Measurements from ENCODE around the gene LARP1B. TPM values are rescaled to one million over a fixed set of nuclear protein-coding genes. Genes with fewer than 3 reads are reported as not detected.

Gene LARP1B
- total RNA-seq, 1 donor from 2014 or later: 17.6 TPM

DNA sequence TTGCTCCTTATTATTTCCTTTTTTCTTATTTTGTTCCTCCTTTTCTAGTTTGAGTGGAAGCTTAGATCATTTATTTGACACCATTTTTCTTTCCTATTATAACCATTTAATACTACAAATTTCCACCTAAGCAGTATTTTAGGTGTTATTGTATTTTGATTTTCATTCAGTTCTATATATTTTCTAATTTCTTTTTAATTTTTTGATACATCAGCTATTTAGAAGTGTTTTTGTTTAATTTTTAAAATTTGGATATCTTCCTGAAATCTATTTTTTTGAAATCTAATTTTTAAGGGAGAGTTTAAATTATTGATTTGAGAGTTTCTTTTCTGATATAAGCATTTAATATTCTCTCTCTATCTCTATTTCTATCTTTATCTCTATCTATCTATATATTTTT is 108.1 kb downstream of the LARP1B start:
- no peaks in the 10 kb centered on the region for H3K9me3 Mint-ChIP-seq (ENCODE audit: unreplicated experiment)
- no peaks in the 10 kb centered on the region for H3K4me1 Mint-ChIP-seq (ENCODE audit: low read depth, unreplicated experiment)
- Histone ChIP-seq H3K36me3 (ENCODE audit: insufficient read depth, low read length) (no peaks in the 10 kb centered on the region), H3K9me3 (ENCODE audit: insufficient read depth, low read depth, low read length) (no peaks in the 10 kb centered on the region), H3K4me2 (ENCODE audit: low read length) (no peak overlapping the region), H3K4me3 (ENCODE audit: insufficient read depth, low read depth, low read length) (no peak overlapping the region), H3K9ac (ENCODE audit: low read length) (no peak overlapping the region), H3K79me2 (ENCODE audit: insufficient read depth, low read length) (no peaks in the 10 kb centered on the region), H2AFZ (ENCODE audit: low read depth, low read length) (no peak overlapping the region), H3K4me1 (ENCODE audit: insufficient read depth, low read length) (no peaks in the 10 kb centered on the region), H3K27ac (ENCODE audit: low read depth, low read length) (no peak overlapping the region), H4K20me1 (ENCODE audit: insufficient read depth, low read length) (no peaks in the 10 kb centered on the region), H3K27me3 (ENCODE audit: insufficient read depth, low read length) (no peaks in the 10 kb centered on the region)
- DNase-seq (ENCODE audit: low read depth) (no peak), FAIRE-seq (no peak)
- no peak overlapping the region for H3K4me3 Mint-ChIP-seq (ENCODE audit: unreplicated experiment)
- H3K27ac Mint-ChIP-seq (ENCODE audit: unreplicated experiment): no peak overlapping the region
- H3K27me3 Mint-ChIP-seq (ENCODE audit: low read depth, unreplicated experiment): no peaks in the 10 kb centered on the region
- no peak for TF ChIP-seq EZH2 (IDR thresholded peaks at IDR 0.05; ENCODE audit: insufficient read depth, low read length)
- TF ChIP-seq, protein P1, sequence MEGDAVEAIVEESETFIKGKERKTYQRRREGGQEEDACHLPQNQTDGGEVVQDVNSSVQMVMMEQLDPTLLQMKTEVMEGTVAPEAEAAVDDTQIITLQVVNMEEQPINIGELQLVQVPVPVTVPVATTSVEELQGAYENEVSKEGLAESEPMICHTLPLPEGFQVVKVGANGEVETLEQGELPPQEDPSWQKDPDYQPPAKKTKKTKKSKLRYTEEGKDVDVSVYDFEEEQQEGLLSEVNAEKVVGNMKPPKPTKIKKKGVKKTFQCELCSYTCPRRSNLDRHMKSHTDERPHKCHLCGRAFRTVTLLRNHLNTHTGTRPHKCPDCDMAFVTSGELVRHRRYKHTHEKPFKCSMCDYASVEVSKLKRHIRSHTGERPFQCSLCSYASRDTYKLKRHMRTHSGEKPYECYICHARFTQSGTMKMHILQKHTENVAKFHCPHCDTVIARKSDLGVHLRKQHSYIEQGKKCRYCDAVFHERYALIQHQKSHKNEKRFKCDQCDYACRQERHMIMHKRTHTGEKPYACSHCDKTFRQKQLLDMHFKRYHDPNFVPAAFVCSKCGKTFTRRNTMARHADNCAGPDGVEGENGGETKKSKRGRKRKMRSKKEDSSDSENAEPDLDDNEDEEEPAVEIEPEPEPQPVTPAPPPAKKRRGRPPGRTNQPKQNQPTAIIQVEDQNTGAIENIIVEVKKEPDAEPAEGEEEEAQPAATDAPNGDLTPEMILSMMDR (IDR thresholded peaks at IDR 0.05; ENCODE audit: insufficient read depth, low read depth, low read length): no peak
- H3K36me3 Mint-ChIP-seq (ENCODE audit: low read depth, unreplicated experiment): no peaks in the 10 kb centered on the region

DNA sequence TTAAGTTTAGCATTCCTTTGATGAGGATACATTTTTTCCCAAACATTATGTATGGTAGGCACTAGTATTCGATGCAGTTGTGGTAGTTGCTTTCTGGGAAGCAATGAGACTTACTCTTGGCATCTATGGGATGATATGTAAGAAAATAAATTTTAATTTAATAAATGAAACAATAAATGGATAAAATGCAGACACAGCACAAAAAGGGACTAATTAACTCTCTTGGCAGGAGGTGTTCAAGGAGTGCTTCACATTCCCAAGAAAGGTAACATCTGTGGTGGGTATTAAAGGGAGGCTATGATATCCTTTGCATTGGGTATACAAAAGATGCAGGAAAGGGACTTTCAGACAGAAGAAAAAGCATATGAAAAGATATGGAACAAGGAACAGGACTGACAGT is 115.5 kb downstream of the LARP1B start:
- Histone ChIP-seq H3K27me3 (ENCODE audit: insufficient read depth, low read length) (no peaks in the 10 kb centered on the region), H3K9ac (ENCODE audit: low read length) (no peak overlapping the region), H3K4me2 (ENCODE audit: low read length) (no peak overlapping the region), H3K4me3 (ENCODE audit: insufficient read depth, low read depth, low read length) (no peak overlapping the region), H4K20me1 (ENCODE audit: insufficient read depth, low read length) (no peaks in the 10 kb centered on the region), H2AFZ (ENCODE audit: low read depth, low read length) (no peak overlapping the region), H3K27ac (ENCODE audit: low read depth, low read length) (no peak overlapping the region), H3K36me3 (ENCODE audit: insufficient read depth, low read length) (peaks cover 2% of the 10 kb centered on the region), H3K4me1 (ENCODE audit: insufficient read depth, low read length) (no peaks in the 10 kb centered on the region), H3K9me3 (ENCODE audit: insufficient read depth, low read depth, low read length) (no peaks in the 10 kb centered on the region), H3K79me2 (ENCODE audit: insufficient read depth, low read length) (no peaks in the 10 kb centered on the region)
- Mint-ChIP-seq H3K27ac (ENCODE audit: unreplicated experiment) (peak overlapping the region; percentile 1), H3K36me3 (ENCODE audit: low read depth, unreplicated experiment) (peaks cover 3% of the 10 kb centered on the region), H3K9me3 (ENCODE audit: unreplicated experiment) (no peaks in the 10 kb centered on the region), H3K4me3 (ENCODE audit: unreplicated experiment) (no peak overlapping the region), H3K27me3 (ENCODE audit: low read depth, unreplicated experiment) (no peaks in the 10 kb centered on the region), H3K4me1 (ENCODE audit: low read depth, unreplicated experiment) (peaks cover 2% of the 10 kb centered on the region)
- FAIRE-seq (no peak), DNase-seq (ENCODE audit: low read depth) (no peak)
- no peak for TF ChIP-seq EZH2 (IDR thresholded peaks at IDR 0.05; ENCODE audit: insufficient read depth, low read length)
- TF ChIP-seq, protein P1 (IDR thresholded peaks at IDR 0.05; ENCODE audit: insufficient read depth, low read depth, low read length): no peak

DNA sequence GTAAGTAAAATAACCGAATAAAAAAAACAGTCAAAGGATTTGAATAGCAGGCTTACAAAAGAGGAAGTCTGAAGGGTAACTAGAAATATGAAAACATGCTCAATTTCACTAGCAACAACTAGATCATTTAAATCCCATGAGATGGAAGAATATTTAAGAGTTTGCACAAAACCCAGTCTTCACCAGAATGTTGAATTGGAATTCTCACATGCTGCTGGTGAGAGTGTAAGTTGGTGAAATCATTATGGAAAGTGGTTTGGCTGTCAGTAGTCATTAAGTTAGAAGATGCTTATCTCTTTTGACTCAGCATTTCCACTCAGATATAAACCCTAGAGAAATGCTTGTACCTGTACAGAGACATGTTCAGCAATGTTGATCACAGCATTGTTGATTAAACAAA is 116.4 kb downstream of the LARP1B start:
- H3K27ac ChIP-seq (ENCODE audit: low read depth, low read length): no peak overlapping the region
- DNase-seq (ENCODE audit: low read depth) (peak; percentile 65), FAIRE-seq (peak; percentile 80)
- H3K4me2 ChIP-seq (ENCODE audit: low read length): no peak overlapping the region
- H3K4me3 ChIP-seq (ENCODE audit: insufficient read depth, low read depth, low read length): no peak overlapping the region
- no peaks in the 10 kb centered on the region for H3K4me1 ChIP-seq (ENCODE audit: insufficient read depth, low read length)
- no peaks in the 10 kb centered on the region for H3K79me2 ChIP-seq (ENCODE audit: insufficient read depth, low read length)
- no peaks in the 10 kb centered on the region for H3K27me3 ChIP-seq (ENCODE audit: insufficient read depth, low read length)
- no peaks in the 10 kb centered on the region for H3K9me3 Mint-ChIP-seq (ENCODE audit: unreplicated experiment)
- H3K27ac Mint-ChIP-seq (ENCODE audit: unreplicated experiment): no peak overlapping the region
- TF ChIP-seq, protein P1 (IDR thresholded peaks at IDR 0.05; ENCODE audit: insufficient read depth, low read depth, low read length): no peak
- no peak for TF ChIP-seq EZH2 (IDR thresholded peaks at IDR 0.05; ENCODE audit: insufficient read depth, low read length)
- peaks cover 2% of the 10 kb centered on the region for H3K36me3 ChIP-seq (ENCODE audit: insufficient read depth, low read length)
- H3K4me3 Mint-ChIP-seq (ENCODE audit: unreplicated experiment): no peak overlapping the region
- peaks cover 2% of the 10 kb centered on the region for H3K9me3 ChIP-seq (ENCODE audit: insufficient read depth, low read depth, low read length)
- no peaks in the 10 kb centered on the region for H3K27me3 Mint-ChIP-seq (ENCODE audit: low read depth, unreplicated experiment)
- H3K9ac ChIP-seq (ENCODE audit: low read length): no peak overlapping the region
- H2AFZ ChIP-seq (ENCODE audit: low read depth, low read length): no peak overlapping the region
- H3K36me3 Mint-ChIP-seq (ENCODE audit: low read depth, unreplicated experiment): peaks cover 3% of the 10 kb centered on the region
- H4K20me1 ChIP-seq (ENCODE audit: insufficient read depth, low read length): no peaks in the 10 kb centered on the region
- peaks cover 2% of the 10 kb centered on the region for H3K4me1 Mint-ChIP-seq (ENCODE audit: low read depth, unreplicated experiment)
